Measurements from ENCODE around the gene NNMT. TPM values are rescaled to one million over a fixed set of nuclear protein-coding genes. Genes with fewer than 3 reads are reported as not detected.

Gene NNMT
- polyA plus RNA-seq, 1 experiment: 188 TPM

- CTCF ChIA-PET: interaction anchor here (0.6 to 11.3 kb wide), 3 partner anchors 220 to 360 kb away, joined by 4 to 205 read pairs (median 185); no protein-coding TSS in a partner anchor
These were observed 39.8 kb upstream of the NNMT start for GRCh38 chr11:114256176-114256966.

GRCh38 chr11:114256967-114257286 lies 39.3 kb upstream of the NNMT start:
- CTCF ChIA-PET: interaction anchor here (10.0 to 11.3 kb wide), 2 partner anchors 221 to 360 kb away, joined by 185 to 205 read pairs; no protein-coding TSS in a partner anchor
- POLR2A ChIA-PET: no interaction called here
- Histone ChIP-seq H3K9me3 (ENCODE audit: control insufficient read depth, insufficient read depth, low read length) (no peaks in the 10 kb centered on the region), H3K27me3 (ENCODE audit: control insufficient read depth, insufficient read depth, low read length) (peaks cover 13% of the 10 kb centered on the region), H3K4me3 (ENCODE audit: low read depth, low read length) (no peak overlapping the region), H3K27ac (ENCODE audit: low read depth, low read length) (no peak overlapping the region)
- TF ChIP-seq CTCF (IDR thresholded peaks at IDR 0.05; ENCODE audit: low read depth, low read length): no peak
- no peak for DNase-seq (ENCODE audit: low read depth, low spot score)

More at GRCh38 chr11:114256176-114256966, 39.8 kb upstream of the NNMT start:
- no peak for TF ChIP-seq CTCF (IDR thresholded peaks at IDR 0.05; ENCODE audit: low read depth, low read length)
- no peak for DNase-seq (ENCODE audit: low read depth, low spot score)
- H3K9me3 ChIP-seq (ENCODE audit: control insufficient read depth, insufficient read depth, low read length): no peaks in the 10 kb centered on the region
- H3K27me3 ChIP-seq (ENCODE audit: control insufficient read depth, insufficient read depth, low read length): peaks cover 12% of the 10 kb centered on the region
- POLR2A ChIA-PET: no interaction called here
- H3K4me3 ChIP-seq (ENCODE audit: low read depth, low read length): no peak overlapping the region
- no peak overlapping the region for H3K27ac ChIP-seq (ENCODE audit: low read depth, low read length)

- Histone ChIP-seq H3K27me3 (ENCODE audit: control insufficient read depth, insufficient read depth, low read length) (peaks cover 21% of the 10 kb centered on the region), H3K27ac (ENCODE audit: low read depth, low read length) (no peak overlapping the region), H3K9me3 (ENCODE audit: control insufficient read depth, insufficient read depth, low read length) (no peaks in the 10 kb centered on the region), H3K4me3 (ENCODE audit: low read depth, low read length) (no peak overlapping the region)
- ChIA-PET CTCF (interaction anchor here (0.6 to 11.3 kb wide), 8 partner anchors 11 to 452 kb away, joined by 3 to 205 read pairs (median 3); no protein-coding TSS in a partner anchor), POLR2A (no interaction called here)
- no peak for TF ChIP-seq CTCF (IDR thresholded peaks at IDR 0.05; ENCODE audit: low read depth, low read length)
- DNase-seq (ENCODE audit: low read depth, low spot score): no peak
These were observed 38.3 kb upstream of the NNMT start for GRCh38 chr11:114257621-114258558.

GRCh38 chr11:114258696-114259095 lies 37.5 kb upstream of the NNMT start:
- Histone ChIP-seq H3K4me3 (ENCODE audit: low read depth, low read length) (no peak overlapping the region), H3K27ac (ENCODE audit: low read depth, low read length) (no peak overlapping the region), H3K27me3 (ENCODE audit: control insufficient read depth, insufficient read depth, low read length) (peaks cover 28% of the 10 kb centered on the region), H3K9me3 (ENCODE audit: control insufficient read depth, insufficient read depth, low read length) (no peaks in the 10 kb centered on the region)
- no peak for DNase-seq (ENCODE audit: low read depth, low spot score)
- ChIA-PET POLR2A (no interaction called here), CTCF (interaction anchor here (0.6 to 11.3 kb wide), 8 partner anchors 9 to 452 kb away, joined by 3 to 205 read pairs (median 20); no protein-coding TSS in a partner anchor)
- TF ChIP-seq CTCF (IDR thresholded peaks at IDR 0.05; ENCODE audit: low read depth, low read length): no peak

All from AG04450 (cell line).